H1 (cell line): ENCODE measurements around the gene JAG2. TPM values are rescaled to one million over a fixed set of nuclear protein-coding genes. Genes with fewer than 3 reads are reported as not detected.

Source experiments
- CTCF ChIA-PET: fragments of 300-600 bp; sonication (Branson Sonifier 250); formaldehyde crosslinking; loops from one replicate; lab custom pipeline; 2021; ENCODE audit not compliant: partially characterized antibody; lab: Charles Lee
- POLR2A ChIA-PET: fragments of 300-600 bp; sonication (Branson Sonifier 250); formaldehyde crosslinking; loops from one replicate; lab custom pipeline; 2021; ENCODE audit warnings: inconsistent platforms; ENCODE audit not compliant: partially characterized antibody; lab: Charles Lee
- DNase-seq, 2 experiments: peaks; one replicate each; pipeline versions ENCODE4 v3.0.0 to v3.0.0-alpha.2; 2010 to 2022; ENCODE audit warnings: low spot score in 2 of 2, low read depth in 1 of 2, mixed read lengths in 1 of 2
- FAIRE-seq: peaks from 2 replicates; lab custom pipeline; 2011; peaks lifted over from hg19 to GRCh38; lab: Jason Lieb, UNC
- H2AFZ ChIP-seq: 2 replicates; pipeline ENCODE4 v1.8.1; 2012; ENCODE audit warnings: low read length, inconsistent platforms
- H2AK5ac ChIP-seq: 2 replicates; pipeline ENCODE4 v1.6.1; 2013; ENCODE audit warnings: low read depth, low read length
- H2BK120ac ChIP-seq: replicated peaks from 2 replicates; pipeline ENCODE3; 2013; ENCODE audit warnings: low read depth, low read length, inconsistent platforms
- H2BK12ac ChIP-seq: 2 replicates; pipeline ENCODE4 v1.6.1; 2013; ENCODE audit warnings: low read depth, low read length
- H2BK15ac ChIP-seq: 2 replicates; pipeline ENCODE4 v1.6.1; 2013; ENCODE audit warnings: low read length
- H2BK20ac ChIP-seq: 2 replicates; pipeline ENCODE4 v1.6.1; 2013; ENCODE audit warnings: low read length
- H2BK5ac ChIP-seq: 2 replicates; pipeline ENCODE4 v1.6.1; 2013; ENCODE audit warnings: low read depth, low read length
- H3K14ac ChIP-seq: 2 replicates; pipeline ENCODE4 v1.6.1; 2013; ENCODE audit warnings: inconsistent platforms; ENCODE audit not compliant: insufficient read length
- H3K18ac ChIP-seq: 2 replicates; pipeline ENCODE4 v1.6.1; 2013; ENCODE audit warnings: low read length; ENCODE audit errors: extremely low read depth
- H3K23ac ChIP-seq: 2 replicates; pipeline ENCODE4 v1.6.1; 2013; ENCODE audit warnings: inconsistent platforms; ENCODE audit not compliant: insufficient read length
- H3K23me2 ChIP-seq: 2 replicates; pipeline ENCODE4 v1.6.1; 2013; ENCODE audit warnings: low read depth, low read length
- H3K27ac ChIP-seq: 2 replicates; pipeline ENCODE4 v1.6.1; 2011; ENCODE audit warnings: low read depth, low read length, inconsistent platforms
- H3K27me3 ChIP-seq, 4 experiments: replicated peaks in 1 of 4; 1 replicate in 1 of 4; 2 replicates in 3 of 4; pipeline versions ENCODE4 v1.6.1 to v1.8.1; 2011 to 2013; ENCODE audit warnings: low read length in 3 of 4, mild to moderate bottlenecking in 3 of 4, inconsistent platforms in 2 of 4, mixed read lengths in 2 of 4, moderate library complexity in 1 of 4; ENCODE audit not compliant: control insufficient read depth in 3 of 4, insufficient read depth in 3 of 4; ENCODE audit errors: extremely low read depth in 1 of 4
- H3K36me3 ChIP-seq, 4 experiments: 2 replicates each; pipeline versions ENCODE4 v1.6.1 to v1.8.1; 2011 to 2013; ENCODE audit warnings: mild to moderate bottlenecking in 4 of 4, low read length in 3 of 4, moderate library complexity in 2 of 4, control low read depth in 1 of 4, inconsistent platforms in 1 of 4; ENCODE audit not compliant: insufficient read depth in 4 of 4, control insufficient read depth in 2 of 4
- H3K4ac ChIP-seq: replicated peaks from 2 replicates; pipeline ENCODE3; 2013; ENCODE audit warnings: low read length, low read depth, mixed read lengths, inconsistent platforms; ENCODE audit not compliant: insufficient read length
- H3K4me1 ChIP-seq, 4 experiments: replicated peaks in 1 of 4; 1 replicate in 1 of 4; 2 replicates in 3 of 4; pipeline versions ENCODE4 v1.6.1 to v1.8.1; 2011 to 2013; ENCODE audit warnings: low read length in 3 of 4, inconsistent platforms in 2 of 4, mixed read lengths in 1 of 4; ENCODE audit not compliant: insufficient read depth in 4 of 4, control insufficient read depth in 3 of 4
- H3K4me2 ChIP-seq, 2 experiments: 2 replicates each; pipeline versions ENCODE4 v1.6.1 to v1.8.1; 2011 to 2013; ENCODE audit warnings: low read depth in 2 of 2, low read length in 2 of 2, control low read depth in 1 of 2, inconsistent platforms in 1 of 2, mild to moderate bottlenecking in 1 of 2; ENCODE audit not compliant: insufficient read depth in 1 of 2
- H3K4me3 ChIP-seq, 4 experiments: fragments of 200-600, 300-600 bp in 1 of 4; sonication (generic), shearing (Covaris generic), sonication (Bioruptor Twin) in 1 of 4; 2 replicates each; pipeline versions ENCODE4 v1.5.1 to v1.8.1; 2011 to 2016; ENCODE audit warnings: low read length in 4 of 4, low read depth in 3 of 4, control low read depth in 2 of 4, inconsistent platforms in 2 of 4, mild to moderate bottlenecking in 2 of 4, mixed read lengths in 1 of 4, moderate library complexity in 1 of 4; ENCODE audit not compliant: insufficient read depth in 2 of 4; ENCODE audit errors: extremely low read depth in 1 of 4
- H3K56ac ChIP-seq: replicated peaks from 2 replicates; pipeline ENCODE3; 2013; ENCODE audit warnings: low read depth, mild to moderate bottlenecking, mixed read lengths, low read length, inconsistent platforms; ENCODE audit not compliant: insufficient read length
- H3K79me1 ChIP-seq: 2 replicates; pipeline ENCODE4 v1.6.1; 2013; ENCODE audit warnings: low read depth, low read length, control low read depth
- H3K79me2 ChIP-seq, 2 experiments: 2 replicates each; pipeline versions ENCODE4 v1.6.1 to v1.8.1; 2012 to 2013; ENCODE audit warnings: low read length in 2 of 2, mild to moderate bottlenecking in 2 of 2, inconsistent platforms in 1 of 2; ENCODE audit not compliant: insufficient read depth in 2 of 2, control insufficient read depth in 1 of 2
- H3K9ac ChIP-seq, 4 experiments: replicated peaks in 1 of 4; 1 replicate in 1 of 4; 2 replicates in 3 of 4; pipeline versions ENCODE4 v1.6.1 to v1.8.1; 2011 to 2013; ENCODE audit warnings: low read depth in 3 of 4, low read length in 3 of 4, control low read depth in 2 of 4, mild to moderate bottlenecking in 2 of 4, moderate library complexity in 2 of 4, inconsistent platforms in 1 of 4; ENCODE audit errors: extremely low read depth in 1 of 4
- H3K9me3 ChIP-seq, 2 experiments: 2 replicates each; pipeline versions ENCODE4 v1.6.1 to v1.8.1; 2012 to 2013; ENCODE audit warnings: mild to moderate bottlenecking in 2 of 2, moderate library complexity in 2 of 2, control low read depth in 1 of 2, inconsistent platforms in 1 of 2, low read depth in 1 of 2, low read length in 1 of 2, mixed read lengths in 1 of 2; ENCODE audit not compliant: insufficient read depth in 2 of 2
- H4K20me1 ChIP-seq, 2 experiments: replicated peaks in 1 of 2; 2 replicates each; pipeline versions ENCODE3 to v1.8.1; 2011 to 2013; ENCODE audit warnings: inconsistent platforms in 2 of 2, low read length in 2 of 2, mild to moderate bottlenecking in 1 of 2; ENCODE audit not compliant: insufficient read depth in 2 of 2, control insufficient read depth in 1 of 2
- H4K5ac ChIP-seq: 2 replicates; pipeline ENCODE4 v1.6.1; 2013; ENCODE audit warnings: low read length, low read depth, mixed read lengths, inconsistent platforms; ENCODE audit not compliant: insufficient read length
- H4K8ac ChIP-seq: 2 replicates; pipeline ENCODE4 v1.8.0; 2013; ENCODE audit warnings: mild to moderate bottlenecking, moderate library complexity, low read length, inconsistent platforms; ENCODE audit not compliant: insufficient read depth; ENCODE audit errors: extremely low read depth
- H4K91ac ChIP-seq: replicated peaks from 2 replicates; pipeline ENCODE3; 2013; ENCODE audit warnings: low read length, mixed read lengths, inconsistent platforms; ENCODE audit not compliant: insufficient read length
- HDAC2 ChIP-seq, 2 experiments: fragments of 300-600 bp in 1 of 2; sonication (generic) in 1 of 2; IDR thresholded peaks; 2 replicates each; pipeline ENCODE4 v1.6.1; 2011 to 2012; ENCODE audit warnings: low read depth in 2 of 2, low read length in 2 of 2, mild to moderate bottlenecking in 2 of 2, moderate library complexity in 2 of 2, borderline replicate concordance in 1 of 2, inconsistent platforms in 1 of 2
- KDM4A ChIP-seq: IDR thresholded peaks from one replicate; pipeline ENCODE4 v1.7.1; 2012; ENCODE audit warnings: low read depth, mild to moderate bottlenecking, moderate library complexity, low read length, inconsistent platforms; ENCODE audit not compliant: severe bottlenecking
- SP2 ChIP-seq: IDR thresholded peaks from 2 replicates; pipeline ENCODE4 v1.6.1; 2012; ENCODE audit warnings: mild to moderate bottlenecking, low read length, inconsistent platforms
- SRF ChIP-seq: IDR thresholded peaks from 2 replicates; pipeline ENCODE4 v1.6.1; 2011; ENCODE audit warnings: mild to moderate bottlenecking, low read depth, low read length, moderate library complexity
- SUZ12 ChIP-seq: fragments of 200-600 bp; sonication (generic); IDR thresholded peaks from 2 replicates; pipeline ENCODE4 v1.6.1; 2012; ENCODE audit warnings: mild to moderate bottlenecking, inconsistent platforms, low read length, moderate library complexity, mixed read lengths
- TAF1 ChIP-seq: IDR thresholded peaks from 2 replicates; pipeline ENCODE4 v1.6.1; 2011; ENCODE audit warnings: mild to moderate bottlenecking, low read depth, low read length
- YY1 ChIP-seq: IDR thresholded peaks from 2 replicates; pipeline ENCODE4 v1.6.1; 2011; ENCODE audit warnings: low read depth, mild to moderate bottlenecking, low read length
- WGBS, 2 experiments: shearing (Covaris generic) in 1 of 2; methylation state at CpG; one replicate each; pipeline versions ENCODE4 v1.1.6 to v1.1.7; 2013 to 2015; ENCODE audit warnings: low lambda C conversion rate in 2 of 2, mixed read lengths in 2 of 2, inconsistent platforms in 1 of 2, low coverage in 1 of 2, missing lambda C conversion rate in 1 of 2; ENCODE audit not compliant: insufficient replicate concordance in 2 of 2, insufficient coverage in 1 of 2, insufficient read length in 1 of 2; ENCODE audit errors: extremely low coverage in 1 of 2, missing lambda C conversion rate in 1 of 2; 5-methylcytosine and 5-hydroxymethylcytosine counted together
- polyA plus RNA-seq, 7 experiments: library from polyadenylated mRNA; depleted of rRNA in 3 of 7; stranded (reverse) in 5 of 7; unstranded in 2 of 7; fragments of >200 nt in 5 of 7; fragments of 200-250 nt in 2 of 7; gene quantifications; 1 replicate in 5 of 7; 2 replicates in 1 of 7; 4 replicates in 1 of 7; pipeline versions ENCODE4 v1.2.1 to v1.2.3, GENCODE V29; 2011 to 2013; ENCODE audit warnings: missing spikeins in 2 of 7, mixed read lengths in 2 of 7
- total RNA-seq: library from RNA; stranded (reverse); fragmentation: NEBNext Ultra II Directional; extraction: Animal tissue kit (Norgen Biotek cat#: 25700); gene quantifications from 2 replicates; pipeline ENCODE4 v1.2.1, GENCODE V29; 2021

JAG2 gene
- total and polyA plus RNA-seq, 2 of the 8 experiments (the other 6 are each of a cell fraction or from before 2014, with no cell fraction given): 2.8 to 6.2 TPM

GRCh38 chr14:105118646-105119407, 49.7 kb downstream of the JAG2 start:
- Histone ChIP-seq H2BK120ac (no peak overlapping the region), H3K4me3 (no peak overlapping the region), H3K79me2 (no peaks in the 10 kb centered on the region), H3K9me3 (peaks cover 19 to 24% of the 10 kb centered on the region in 2 experiments), H3K79me1 (no peaks in the 10 kb centered on the region), H3K36me3 (no peaks in the 10 kb centered on the region), H3K4me2 (no peak overlapping the region), H3K9ac (no peak overlapping the region), H3K23me2 (no peaks in the 10 kb centered on the region), H3K27me3 (peaks cover 0 to 2% (median 0%) of the 10 kb centered on the region in 4 experiments; a peak in 1 of 7 replicates), H3K14ac (no peak overlapping the region), H4K20me1 (no peaks in the 10 kb centered on the region), H3K27ac (no peak overlapping the region), H2BK5ac (no peak overlapping the region), H3K23ac (no peak overlapping the region), H2BK20ac (no peak overlapping the region), H3K4me1 (no peaks in the 10 kb centered on the region), H4K91ac (no peak overlapping the region), H3K56ac (no peak overlapping the region), H2BK12ac (no peak overlapping the region), H4K8ac (no peak overlapping the region), H2AFZ (no peak overlapping the region), H2AK5ac (no peak overlapping the region), H3K18ac (no peak overlapping the region), H3K4ac (no peak overlapping the region), H2BK15ac (no peak overlapping the region), H4K5ac (no peak overlapping the region)
- 79% methylated on average over 9 of the region's 11 CpGs; no CpG with 5 or more reads in 1 of the 2 experiments for WGBS, 2 experiments
- ChIA-PET CTCF (interaction anchor here (0.9 to 1.6 kb wide), 5 partner anchors 10 to 52 kb away, joined by 3 to 5 read pairs (median 3); no protein-coding TSS in a partner anchor), POLR2A (no interaction called here)
- FAIRE-seq (no peak), DNase-seq (no peak)
- no peak for TF ChIP-seq SP2
- TF ChIP-seq YY1: no peak
- TF ChIP-seq TAF1: no peak
- TF ChIP-seq HDAC2 (IDR thresholded peaks at IDR 0.05; ENCODE audit: borderline replicate concordance in 1 of 2, low read depth in 2 of 2, low read length in 2 of 2): no peak
- no peak for TF ChIP-seq KDM4A
- TF ChIP-seq SUZ12: no peak
- TF ChIP-seq SRF: no peak
